Endothelial cell (in vitro differentiated cells): ENCODE measurements around the gene SLC8A2. TPM values are rescaled to one million over a fixed set of nuclear protein-coding genes. Genes with fewer than 3 reads are reported as not detected.
A peak's percentile ranks its signal among the peaks of the same experiment; 100 is the strongest.

Experiments
- DNase-seq: peaks from one replicate; pipeline ENCODE4 v3.0.0; 2021; ENCODE audit warnings: low spot score
- H3K27ac Mint-ChIP-seq: one replicate; pipeline ENCODE4 v1.8.0; 2021; ENCODE audit warnings: mixed read lengths, inconsistent platforms; ENCODE audit not compliant: unreplicated experiment
- H3K27me3 Mint-ChIP-seq: one replicate; pipeline ENCODE4 v1.8.0; 2021; ENCODE audit warnings: mild to moderate bottlenecking, moderate library complexity, mixed read lengths, inconsistent platforms; ENCODE audit not compliant: unreplicated experiment
- H3K36me3 Mint-ChIP-seq: one replicate; pipeline ENCODE4 v1.8.0; 2021; ENCODE audit warnings: mild to moderate bottlenecking, low read depth, mixed read lengths, inconsistent platforms; ENCODE audit not compliant: unreplicated experiment
- H3K4me1 Mint-ChIP-seq: one replicate; pipeline ENCODE4 v1.8.0; 2021; ENCODE audit warnings: mild to moderate bottlenecking, mixed read lengths, inconsistent platforms; ENCODE audit not compliant: unreplicated experiment
- H3K4me3 Mint-ChIP-seq: one replicate; pipeline ENCODE4 v1.8.0; 2021; ENCODE audit warnings: mild to moderate bottlenecking, mixed read lengths, inconsistent platforms; ENCODE audit not compliant: unreplicated experiment
- H3K9me3 Mint-ChIP-seq: one replicate; pipeline ENCODE4 v1.8.0; 2021; ENCODE audit warnings: mixed read lengths, inconsistent platforms; ENCODE audit not compliant: unreplicated experiment
- CTCF ChIP-seq: fragments of 200-600 bp; sonication (generic); IDR thresholded peaks from one replicate; pipeline ENCODE4 v1.5.0; 2021; ENCODE audit warnings: antibody characterized with exemption; ENCODE audit not compliant: unreplicated experiment
- total RNA-seq: library from RNA; stranded (reverse); fragmentation: NEBNext Ultra II Directional; extraction: Animal tissue kit (Norgen Biotek cat#: 25700); gene quantifications from one replicate; pipeline ENCODE4 v1.2.1, GENCODE V29; 2021; ENCODE audit not compliant: unreplicated experiment

Gene SLC8A2
- total RNA-seq, 1 donor from 2014 or later = 0.80 TPM

GRCh38 chr19:47447470-47448359 is 24.0 kb downstream of the SLC8A2 start:
- no peak for TF ChIP-seq CTCF
- Mint-ChIP-seq H3K27ac (no peak overlapping the region), H3K4me3 (no peak overlapping the region), H3K27me3 (peaks cover 17% of the 10 kb centered on the region), H3K36me3 (peaks cover 8% of the 10 kb centered on the region), H3K4me1 (peaks cover 44% of the 10 kb centered on the region), H3K9me3 (no peaks in the 10 kb centered on the region)
- peak; percentile 86 for DNase-seq

- H3K36me3 Mint-ChIP-seq = peaks cover 8% of the 10 kb centered on the region
- peak; percentile 58 for DNase-seq
- H3K9me3 Mint-ChIP-seq = no peaks in the 10 kb centered on the region
- peak overlapping the region; percentile 56 for H3K4me3 Mint-ChIP-seq
- H3K27ac Mint-ChIP-seq = peak overlapping the region; percentile 6
- peaks cover 44% of the 10 kb centered on the region for H3K4me1 Mint-ChIP-seq
- peaks cover 17% of the 10 kb centered on the region for H3K27me3 Mint-ChIP-seq
- no peak for TF ChIP-seq CTCF
Observed at GRCh38 chr19:47446534-47447469, 24.9 kb downstream of the SLC8A2 start.

GRCh38 chr19:47445937-47446402 is 25.7 kb downstream of the SLC8A2 start:
- H3K4me3 Mint-ChIP-seq = peak overlapping the region; percentile 67
- no peak for TF ChIP-seq CTCF
- H3K27ac Mint-ChIP-seq = peak overlapping the region; percentile 43
- H3K36me3 Mint-ChIP-seq = peaks cover 8% of the 10 kb centered on the region
- DNase-seq = peak; percentile 62
- peaks cover 44% of the 10 kb centered on the region for H3K4me1 Mint-ChIP-seq
- peaks cover 17% of the 10 kb centered on the region for H3K27me3 Mint-ChIP-seq
- no peaks in the 10 kb centered on the region for H3K9me3 Mint-ChIP-seq

GRCh38 chr19:47445527-47445926 is 26.2 kb downstream of the SLC8A2 start:
- H3K9me3 Mint-ChIP-seq = no peaks in the 10 kb centered on the region
- peaks cover 44% of the 10 kb centered on the region for H3K4me1 Mint-ChIP-seq
- peaks cover 8% of the 10 kb centered on the region for H3K36me3 Mint-ChIP-seq
- DNase-seq = no peak
- TF ChIP-seq CTCF = no peak
- H3K27me3 Mint-ChIP-seq = peaks cover 17% of the 10 kb centered on the region
- H3K27ac Mint-ChIP-seq = peak overlapping the region; percentile 58
- H3K4me3 Mint-ChIP-seq = peak overlapping the region; percentile 67
